ENCODE results near the gene DACT1.

Gene DACT1

DNA sequence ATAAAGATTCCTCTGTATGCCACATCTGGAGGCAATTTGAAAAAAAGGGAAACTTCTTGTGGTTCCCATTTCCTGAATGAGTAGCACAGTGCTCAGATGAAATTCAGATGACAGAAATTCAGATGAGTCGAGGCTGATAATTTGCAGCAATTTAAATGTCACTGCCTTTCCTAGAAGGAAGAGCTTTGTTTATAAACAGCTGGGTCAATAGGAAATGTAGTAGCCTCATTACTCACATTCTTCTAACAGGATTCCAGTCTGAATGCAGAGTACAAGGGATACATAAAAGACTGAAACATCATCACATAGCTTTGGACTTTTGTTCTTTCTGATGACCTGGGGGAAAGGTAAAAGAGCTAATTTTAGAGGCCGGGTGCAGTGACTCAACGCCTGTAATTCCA lies 11.3 kb upstream of the DACT1 start:
- TF ChIP-seq ISL1 (CRISPR knock-in tag; IDR thresholded peaks at IDR 0.05), result no peak
- TF ChIP-seq, protein P1, sequence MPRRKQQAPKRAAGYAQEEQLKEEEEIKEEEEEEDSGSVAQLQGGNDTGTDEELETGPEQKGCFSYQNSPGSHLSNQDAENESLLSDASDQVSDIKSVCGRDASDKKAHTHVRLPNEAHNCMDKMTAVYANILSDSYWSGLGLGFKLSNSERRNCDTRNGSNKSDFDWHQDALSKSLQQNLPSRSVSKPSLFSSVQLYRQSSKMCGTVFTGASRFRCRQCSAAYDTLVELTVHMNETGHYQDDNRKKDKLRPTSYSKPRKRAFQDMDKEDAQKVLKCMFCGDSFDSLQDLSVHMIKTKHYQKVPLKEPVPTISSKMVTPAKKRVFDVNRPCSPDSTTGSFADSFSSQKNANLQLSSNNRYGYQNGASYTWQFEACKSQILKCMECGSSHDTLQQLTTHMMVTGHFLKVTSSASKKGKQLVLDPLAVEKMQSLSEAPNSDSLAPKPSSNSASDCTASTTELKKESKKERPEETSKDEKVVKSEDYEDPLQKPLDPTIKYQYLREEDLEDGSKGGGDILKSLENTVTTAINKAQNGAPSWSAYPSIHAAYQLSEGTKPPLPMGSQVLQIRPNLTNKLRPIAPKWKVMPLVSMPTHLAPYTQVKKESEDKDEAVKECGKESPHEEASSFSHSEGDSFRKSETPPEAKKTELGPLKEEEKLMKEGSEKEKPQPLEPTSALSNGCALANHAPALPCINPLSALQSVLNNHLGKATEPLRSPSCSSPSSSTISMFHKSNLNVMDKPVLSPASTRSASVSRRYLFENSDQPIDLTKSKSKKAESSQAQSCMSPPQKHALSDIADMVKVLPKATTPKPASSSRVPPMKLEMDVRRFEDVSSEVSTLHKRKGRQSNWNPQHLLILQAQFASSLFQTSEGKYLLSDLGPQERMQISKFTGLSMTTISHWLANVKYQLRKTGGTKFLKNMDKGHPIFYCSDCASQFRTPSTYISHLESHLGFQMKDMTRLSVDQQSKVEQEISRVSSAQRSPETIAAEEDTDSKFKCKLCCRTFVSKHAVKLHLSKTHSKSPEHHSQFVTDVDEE (CRISPR knock-in tag; IDR thresholded peaks at IDR 0.05), result no peak
- TF ChIP-seq BACH2 (CRISPR knock-in tag; IDR thresholded peaks at IDR 0.05; ENCODE audit: borderline replicate concordance), result no peak
- TF ChIP-seq GLIS3 (CRISPR knock-in tag; IDR thresholded peaks at IDR 0.05), result no peak
- ATAC-seq, result peak; percentile 73

DNA sequence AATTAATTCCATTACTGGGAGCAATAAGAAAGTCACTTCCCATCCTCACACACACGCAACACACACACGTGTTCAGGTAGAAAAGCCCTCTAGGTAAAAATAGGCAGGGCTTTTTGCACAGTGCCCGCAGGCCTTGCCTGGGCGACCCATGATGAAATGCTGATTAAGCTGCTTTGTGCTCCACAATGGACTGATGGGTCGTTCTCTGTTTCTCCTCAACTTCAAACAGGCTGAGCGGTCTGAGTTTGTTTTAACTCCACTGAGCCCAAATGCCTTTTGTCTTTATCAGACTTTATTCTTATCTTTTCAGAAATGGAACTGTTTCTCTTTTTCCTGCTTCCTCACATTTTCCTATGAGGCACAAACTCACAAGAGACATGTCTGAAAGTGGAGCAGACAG lies 9.4 kb upstream of the DACT1 start:
- TF ChIP-seq SNAI2 (CRISPR knock-in tag; IDR thresholded peaks at IDR 0.05), result no peak
- TF ChIP-seq, protein P1 (CRISPR knock-in tag; IDR thresholded peaks at IDR 0.05), result no peak
- TF ChIP-seq ISL1 (CRISPR knock-in tag; IDR thresholded peaks at IDR 0.05), result no peak
- TF ChIP-seq ZNF565 (CRISPR knock-in tag; conservative IDR thresholded peaks at IDR 0.05; ENCODE audit: low read depth), result no peak
- no peak for TF ChIP-seq ZNF8 (CRISPR knock-in tag; IDR thresholded peaks at IDR 0.05)
- no peak for ATAC-seq

DNA sequence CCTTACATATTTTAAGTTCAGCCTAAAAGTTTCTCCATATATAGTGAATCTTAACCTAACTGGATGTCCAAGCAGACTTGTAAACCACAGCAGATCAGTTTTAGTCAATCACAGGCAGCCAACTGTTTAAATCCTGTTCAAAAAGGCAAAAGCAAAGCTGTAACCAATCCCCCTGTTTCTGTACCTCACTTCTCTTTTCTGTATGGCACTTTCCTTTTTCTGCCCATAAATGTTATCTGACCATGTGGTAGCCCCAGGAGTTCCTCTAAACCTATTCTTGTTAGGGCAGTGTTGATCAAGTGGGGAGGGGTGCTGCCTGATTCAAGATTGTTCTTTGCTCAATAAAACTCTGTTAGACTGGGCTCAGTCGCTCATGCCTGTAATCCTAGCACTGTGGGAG lies 8.5 kb upstream of the DACT1 start:
- ATAC-seq, result no peak
- TF ChIP-seq SNAI2 (CRISPR knock-in tag; IDR thresholded peaks at IDR 0.05), result no peak
- no peak for TF ChIP-seq ISL1 (CRISPR knock-in tag; IDR thresholded peaks at IDR 0.05)
- TF ChIP-seq, protein P2, sequence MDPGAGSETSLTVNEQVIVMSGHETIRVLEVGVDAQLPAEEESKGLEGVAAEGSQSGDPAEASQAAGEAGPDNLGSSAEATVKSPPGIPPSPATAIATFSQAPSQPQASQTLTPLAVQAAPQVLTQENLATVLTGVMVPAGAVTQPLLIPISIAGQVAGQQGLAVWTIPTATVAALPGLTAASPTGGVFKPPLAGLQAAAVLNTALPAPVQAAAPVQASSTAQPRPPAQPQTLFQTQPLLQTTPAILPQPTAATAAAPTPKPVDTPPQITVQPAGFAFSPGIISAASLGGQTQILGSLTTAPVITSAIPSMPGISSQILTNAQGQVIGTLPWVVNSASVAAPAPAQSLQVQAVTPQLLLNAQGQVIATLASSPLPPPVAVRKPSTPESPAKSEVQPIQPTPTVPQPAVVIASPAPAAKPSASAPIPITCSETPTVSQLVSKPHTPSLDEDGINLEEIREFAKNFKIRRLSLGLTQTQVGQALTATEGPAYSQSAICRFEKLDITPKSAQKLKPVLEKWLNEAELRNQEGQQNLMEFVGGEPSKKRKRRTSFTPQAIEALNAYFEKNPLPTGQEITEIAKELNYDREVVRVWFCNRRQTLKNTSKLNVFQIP (CRISPR knock-in tag; IDR thresholded peaks at IDR 0.05; ENCODE audit: borderline replicate concordance, low read depth), result no peak
- no peak for TF ChIP-seq ZNF8 (CRISPR knock-in tag; IDR thresholded peaks at IDR 0.05)
- TF ChIP-seq TOX (CRISPR knock-in tag; IDR thresholded peaks at IDR 0.05; ENCODE audit: borderline replicate concordance), result no peak
- no peak for TF ChIP-seq ZNF565 (CRISPR knock-in tag; conservative IDR thresholded peaks at IDR 0.05; ENCODE audit: low read depth)
- no peak for TF ChIP-seq ZFP3 (CRISPR knock-in tag; IDR thresholded peaks at IDR 0.05)
- no peak for TF ChIP-seq RARB (CRISPR knock-in tag; IDR thresholded peaks at IDR 0.05)
- TF ChIP-seq, protein P3, sequence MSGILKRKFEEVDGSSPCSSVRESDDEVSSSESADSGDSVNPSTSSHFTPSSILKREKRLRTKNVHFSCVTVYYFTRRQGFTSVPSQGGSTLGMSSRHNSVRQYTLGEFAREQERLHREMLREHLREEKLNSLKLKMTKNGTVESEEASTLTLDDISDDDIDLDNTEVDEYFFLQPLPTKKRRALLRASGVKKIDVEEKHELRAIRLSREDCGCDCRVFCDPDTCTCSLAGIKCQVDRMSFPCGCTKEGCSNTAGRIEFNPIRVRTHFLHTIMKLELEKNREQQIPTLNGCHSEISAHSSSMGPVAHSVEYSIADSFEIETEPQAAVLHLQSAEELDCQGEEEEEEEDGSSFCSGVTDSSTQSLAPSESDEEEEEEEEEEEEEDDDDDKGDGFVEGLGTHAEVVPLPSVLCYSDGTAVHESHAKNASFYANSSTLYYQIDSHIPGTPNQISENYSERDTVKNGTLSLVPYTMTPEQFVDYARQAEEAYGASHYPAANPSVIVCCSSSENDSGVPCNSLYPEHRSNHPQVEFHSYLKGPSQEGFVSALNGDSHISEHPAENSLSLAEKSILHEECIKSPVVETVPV (CRISPR knock-in tag; IDR thresholded peaks at IDR 0.05), result no peak
- no peak for TF ChIP-seq ZNF70 (CRISPR knock-in tag; IDR thresholded peaks at IDR 0.05)
- TF ChIP-seq PPARA (CRISPR knock-in tag; IDR thresholded peaks at IDR 0.05; ENCODE audit: borderline replicate concordance), result no peak
- TF ChIP-seq, protein P1 (CRISPR knock-in tag; IDR thresholded peaks at IDR 0.05), result no peak
- no peak for TF ChIP-seq TCF4 (CRISPR knock-in tag; IDR thresholded peaks at IDR 0.05; ENCODE audit: borderline replicate concordance)

DNA sequence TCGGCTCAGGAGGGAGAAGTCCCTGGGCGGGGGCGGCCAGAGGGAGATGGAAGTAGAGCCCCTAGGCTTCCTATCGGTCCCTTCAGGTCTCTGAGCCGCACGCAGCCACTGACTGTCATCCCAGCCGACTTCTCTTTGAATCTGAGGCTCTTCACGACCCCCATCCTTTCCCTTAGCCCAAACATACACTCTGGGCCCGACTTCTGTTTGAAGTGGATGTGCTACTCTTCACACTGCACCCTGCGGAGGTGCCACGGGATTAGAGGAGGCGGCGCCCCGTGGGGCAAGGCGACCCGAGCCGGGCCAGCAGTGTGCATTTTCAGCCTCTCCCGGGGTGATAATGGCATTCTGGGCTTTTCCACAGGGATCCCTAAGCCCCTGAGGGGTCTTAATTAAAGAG lies 6.0 kb upstream of the DACT1 start:
- no peak for ATAC-seq
- no peak for TF ChIP-seq ARNTL (CRISPR knock-in tag; IDR thresholded peaks at IDR 0.05; ENCODE audit: borderline replicate concordance, low read depth)
- TF ChIP-seq BACH2 (CRISPR knock-in tag; IDR thresholded peaks at IDR 0.05; ENCODE audit: borderline replicate concordance), result no peak
- TF ChIP-seq, protein P4, sequence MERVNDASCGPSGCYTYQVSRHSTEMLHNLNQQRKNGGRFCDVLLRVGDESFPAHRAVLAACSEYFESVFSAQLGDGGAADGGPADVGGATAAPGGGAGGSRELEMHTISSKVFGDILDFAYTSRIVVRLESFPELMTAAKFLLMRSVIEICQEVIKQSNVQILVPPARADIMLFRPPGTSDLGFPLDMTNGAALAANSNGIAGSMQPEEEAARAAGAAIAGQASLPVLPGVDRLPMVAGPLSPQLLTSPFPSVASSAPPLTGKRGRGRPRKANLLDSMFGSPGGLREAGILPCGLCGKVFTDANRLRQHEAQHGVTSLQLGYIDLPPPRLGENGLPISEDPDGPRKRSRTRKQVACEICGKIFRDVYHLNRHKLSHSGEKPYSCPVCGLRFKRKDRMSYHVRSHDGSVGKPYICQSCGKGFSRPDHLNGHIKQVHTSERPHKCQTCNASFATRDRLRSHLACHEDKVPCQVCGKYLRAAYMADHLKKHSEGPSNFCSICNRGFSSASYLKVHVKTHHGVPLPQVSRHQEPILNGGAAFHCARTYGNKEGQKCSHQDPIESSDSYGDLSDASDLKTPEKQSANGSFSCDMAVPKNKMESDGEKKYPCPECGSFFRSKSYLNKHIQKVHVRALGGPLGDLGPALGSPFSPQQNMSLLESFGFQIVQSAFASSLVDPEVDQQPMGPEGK (CRISPR knock-in tag; IDR thresholded peaks at IDR 0.05; ENCODE audit: borderline replicate concordance), result no peak
- TF ChIP-seq, protein P5, sequence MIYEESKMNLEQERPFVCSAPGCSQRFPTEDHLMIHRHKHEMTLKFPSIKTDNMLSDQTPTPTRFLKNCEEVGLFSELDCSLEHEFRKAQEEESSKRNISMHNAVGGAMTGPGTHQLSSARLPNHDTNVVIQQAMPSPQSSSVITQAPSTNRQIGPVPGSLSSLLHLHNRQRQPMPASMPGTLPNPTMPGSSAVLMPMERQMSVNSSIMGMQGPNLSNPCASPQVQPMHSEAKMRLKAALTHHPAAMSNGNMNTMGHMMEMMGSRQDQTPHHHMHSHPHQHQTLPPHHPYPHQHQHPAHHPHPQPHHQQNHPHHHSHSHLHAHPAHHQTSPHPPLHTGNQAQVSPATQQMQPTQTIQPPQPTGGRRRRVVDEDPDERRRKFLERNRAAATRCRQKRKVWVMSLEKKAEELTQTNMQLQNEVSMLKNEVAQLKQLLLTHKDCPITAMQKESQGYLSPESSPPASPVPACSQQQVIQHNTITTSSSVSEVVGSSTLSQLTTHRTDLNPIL (CRISPR knock-in tag; IDR thresholded peaks at IDR 0.05; ENCODE audit: low read depth), result no peak
- TF ChIP-seq ZNF8 (CRISPR knock-in tag; IDR thresholded peaks at IDR 0.05), result no peak
- TF ChIP-seq, protein P2 (CRISPR knock-in tag; IDR thresholded peaks at IDR 0.05; ENCODE audit: borderline replicate concordance, low read depth), result no peak
- no peak for TF ChIP-seq TCF4 (CRISPR knock-in tag; IDR thresholded peaks at IDR 0.05; ENCODE audit: borderline replicate concordance)
